Measurements from ENCODE around the gene C6orf163.
A peak's percentile ranks its signal among the peaks of the same experiment; 100 is the strongest.

- no peak for TF ChIP-seq TCF12 (IDR thresholded peaks at IDR 0.05; ENCODE audit: low read depth)
- peak; percentile 80 for TF ChIP-seq RAD21 (IDR thresholded peaks at IDR 0.05; ENCODE audit: low read depth)
- no peak for TF ChIP-seq CREB1 (IDR thresholded peaks at IDR 0.05; ENCODE audit: low read depth)
- no peak for TF ChIP-seq CEBPB (IDR thresholded peaks at IDR 0.05)
- no peak for TF ChIP-seq MAX (IDR thresholded peaks at IDR 0.05)
- no peak for TF ChIP-seq REST (IDR thresholded peaks at IDR 0.05; ENCODE audit: low read depth)
- TF ChIP-seq TAF1 (IDR thresholded peaks at IDR 0.05; ENCODE audit: low read depth): no peak
- no peak for TF ChIP-seq EP300 (IDR thresholded peaks at IDR 0.05; ENCODE audit: borderline replicate concordance)
- no peak for TF ChIP-seq USF1 (IDR thresholded peaks at IDR 0.05)
- no peak for TF ChIP-seq EGR1 (IDR thresholded peaks at IDR 0.05)
- TF ChIP-seq YY1 (IDR thresholded peaks at IDR 0.05; ENCODE audit: low read depth): no peak
- TF ChIP-seq NFIC (IDR thresholded peaks at IDR 0.05): no peak
Measured at GRCh38 chr6:87393026-87393622, 48.5 kb downstream of the C6orf163 start.
